Activated CD4-positive, alpha-beta T cell treated with anti-CD3 and anti-CD28 coated beads, Interleukin-2, amount 50 U/mL, for 1 hour (primary cell): Measurements from ENCODE around the gene FKBP2.

Experiments
- DNase-seq: peaks from one replicate; pipeline ENCODE4 v3.0.0-alpha.2; 2020

The FKBP2 gene

GRCh38 chr11:64250415-64251015 lies 9.6 kb downstream of the FKBP2 start:
- DNase-seq, result no peak

GRCh38 chr11:64251016-64251752 lies 10.3 kb downstream of the FKBP2 start, which contains the start of gene PLCB3:
PLCB3 (plus strand) TSS chr11:64251530; CDS start chr11:64251650, 120 bp downstream.
- peak; percentile 62 for DNase-seq

GRCh38 chr11:64251753-64252002 lies 10.8 kb downstream of the FKBP2 start:
- DNase-seq, result no peak

GRCh38 chr11:64252003-64252872 lies 11.3 kb downstream of the FKBP2 start:
- no peak for DNase-seq

- DNase-seq, result no peak
Measured at GRCh38 chr11:64253043-64253442, 12.1 kb downstream of the FKBP2 start.

- no peak for DNase-seq
Measured at GRCh38 chr11:64253481-64253880, 12.6 kb downstream of the FKBP2 start.

GRCh38 chr11:64254326-64254725 lies 13.4 kb downstream of the FKBP2 start:
- no peak for DNase-seq

GRCh38 chr11:64255135-64256128 lies 14.5 kb downstream of the FKBP2 start:
- DNase-seq, result no peak

GRCh38 chr11:64256300-64256699 lies 15.4 kb downstream of the FKBP2 start:
- DNase-seq, result no peak

GRCh38 chr11:64258356-64258755 lies 17.5 kb downstream of the FKBP2 start:
- no peak for DNase-seq

GRCh38 chr11:64258946-64259532 lies 18.1 kb downstream of the FKBP2 start:
- no peak for DNase-seq

GRCh38 chr11:64259533-64260067 lies 18.7 kb downstream of the FKBP2 start:
- no peak for DNase-seq

GRCh38 chr11:64260147-64260708 lies 19.3 kb downstream of the FKBP2 start:
- no peak for DNase-seq

GRCh38 chr11:64261556-64262080 lies 20.7 kb downstream of the FKBP2 start:
- DNase-seq, result no peak

- no peak for DNase-seq
Measured at GRCh38 chr11:64262271-64263002, 21.5 kb downstream of the FKBP2 start.

- DNase-seq, result no peak
Measured at GRCh38 chr11:64263021-64263946, 22.4 kb downstream of the FKBP2 start.

- DNase-seq, result no peak
Measured at GRCh38 chr11:64263947-64264317, 23.0 kb downstream of the FKBP2 start.

- no peak for DNase-seq
Measured at GRCh38 chr11:64264371-64264852, 23.5 kb downstream of the FKBP2 start.
